HepG2 (cell line): Measurements from ENCODE around the gene MRM1. TPM values are rescaled to one million over a fixed set of nuclear protein-coding genes. Genes with fewer than 3 reads are reported as not detected.
A peak's percentile ranks its signal among the peaks of the same experiment; 100 is the strongest.

ENCODE experiments used
- BRCA1 ChIP-seq: sonication (generic); formaldehyde crosslinking; IDR thresholded peaks from 2 replicates; pipeline ENCODE4 v1.4.0; 2020; ENCODE audit warnings: missing genetic modification reagents
- DRAP1 ChIP-seq: IDR thresholded peaks from 2 replicates; pipeline ENCODE4 v1.6.1; 2016; ENCODE audit warnings: missing genetic modification reagents, missing compliant biosample characterization
- EP300 ChIP-seq, 3 experiments: sonication (generic) in 1 of 3; formaldehyde crosslinking in 1 of 3; IDR thresholded peaks; 2 replicates each; pipeline versions ENCODE4 v1.5.1 to v1.6.1; 2011 to 2020; ENCODE audit warnings: low read depth in 2 of 3, low read length in 2 of 3, borderline replicate concordance in 1 of 3, improper control_type of control experiment in 1 of 3, mild to moderate bottlenecking in 1 of 3, missing genetic modification reagents in 1 of 3, moderate library complexity in 1 of 3
- HNF4G ChIP-seq, 2 experiments: sonication (generic) in 1 of 2; formaldehyde crosslinking in 1 of 2; IDR thresholded peaks; 2 replicates each; pipeline versions ENCODE4 v1.4.0 to v1.6.1; 2011 to 2020; ENCODE audit warnings: borderline replicate concordance in 2 of 2, low read depth in 2 of 2, mild to moderate bottlenecking in 2 of 2, low read length in 1 of 2, missing genetic modification reagents in 1 of 2, moderate library complexity in 1 of 2
- JDP2 ChIP-seq: sonication (generic); formaldehyde crosslinking; IDR thresholded peaks from 2 replicates; pipeline ENCODE4 v1.8.1; 2022; ENCODE audit warnings: missing genetic modification reagents, borderline replicate concordance
- MXD3 ChIP-seq: IDR thresholded peaks from 2 replicates; pipeline ENCODE4 v1.6.1; 2016; ENCODE audit warnings: mild to moderate bottlenecking, missing biosample characterization, missing genetic modification reagents
- NFE2 ChIP-seq: sonication (generic); formaldehyde crosslinking; IDR thresholded peaks from 2 replicates; pipeline ENCODE4 v1.4.0; 2020; ENCODE audit warnings: missing genetic modification reagents
- NFKB2 ChIP-seq: sonication (generic); formaldehyde crosslinking; IDR thresholded peaks from 2 replicates; pipeline ENCODE4 v1.4.0; 2020; ENCODE audit warnings: missing genetic modification reagents, borderline replicate concordance
- NONO ChIP-seq, 2 experiments: fragments of 450-650 bp in 1 of 2; sonication (generic) in 1 of 2; formaldehyde crosslinking in 1 of 2; IDR thresholded peaks in 1 of 2; conservative IDR thresholded peaks in 1 of 2; 2 replicates each; pipeline versions ENCODE4 v1.6.1 to v1.8.0; 2017 to 2022; ENCODE audit warnings: mild to moderate bottlenecking in 1 of 2, missing genetic modification reagents in 1 of 2, moderate library complexity in 1 of 2
- NR2C2 ChIP-seq: sonication (generic); formaldehyde crosslinking; IDR thresholded peaks from 2 replicates; pipeline ENCODE4 v1.4.0; 2020; ENCODE audit warnings: missing genetic modification reagents, mild to moderate bottlenecking, moderate library complexity, borderline replicate concordance
- POLR2G ChIP-seq: fragments of 200-400 bp; formaldehyde crosslinking; IDR thresholded peaks from 2 replicates; pipeline ENCODE4 v1.6.1; 2018; ENCODE audit warnings: mild to moderate bottlenecking, low read depth, low read length, moderate library complexity
- REPIN1 ChIP-seq: sonication (generic); formaldehyde crosslinking; IDR thresholded peaks from 2 replicates; pipeline ENCODE4 v1.8.0; 2022; ENCODE audit warnings: missing genetic modification reagents, low read depth, mild to moderate bottlenecking, borderline replicate concordance
- TARDBP ChIP-seq: sonication (generic); formaldehyde crosslinking; IDR thresholded peaks from 2 replicates; pipeline ENCODE4 v1.8.0; 2022; ENCODE audit warnings: mild to moderate bottlenecking, missing genetic modification reagents
- XBP1 ChIP-seq: sonication (generic); formaldehyde crosslinking; IDR thresholded peaks from 2 replicates; pipeline ENCODE4 v1.5.0; 2020; ENCODE audit warnings: missing genetic modification reagents
- ZBTB20 ChIP-seq: sonication (generic); formaldehyde crosslinking; IDR thresholded peaks from 2 replicates; pipeline ENCODE4 v1.8.1; 2023; ENCODE audit warnings: missing genetic modification reagents, low read depth, mild to moderate bottlenecking, borderline replicate concordance
- ZBTB37 ChIP-seq: sonication (generic); formaldehyde crosslinking; IDR thresholded peaks from 2 replicates; pipeline ENCODE4 v1.4.0; 2020; ENCODE audit warnings: mild to moderate bottlenecking, missing genetic modification reagents
- ZBTB43 ChIP-seq: sonication (generic); formaldehyde crosslinking; conservative IDR thresholded peaks from 2 replicates; pipeline ENCODE4 v1.4.0; 2020; ENCODE audit warnings: missing genetic modification reagents
- ZNF34 ChIP-seq: sonication (generic); formaldehyde crosslinking; IDR thresholded peaks from 2 replicates; pipeline ENCODE4 v1.4.0; 2020; ENCODE audit warnings: mild to moderate bottlenecking, missing genetic modification reagents, borderline replicate concordance
- ZNF431 ChIP-seq: sonication (generic); formaldehyde crosslinking; IDR thresholded peaks from 2 replicates; pipeline ENCODE4 v1.9.0; 2022; ENCODE audit warnings: missing genetic modification reagents, low read depth, mild to moderate bottlenecking, borderline replicate concordance
- ZNF547 ChIP-seq: sonication (generic); formaldehyde crosslinking; IDR thresholded peaks from 2 replicates; pipeline ENCODE4 v1.5.1; 2020; ENCODE audit warnings: mild to moderate bottlenecking, missing genetic modification reagents
- ZNF577 ChIP-seq: sonication (generic); formaldehyde crosslinking; IDR thresholded peaks from 2 replicates; pipeline ENCODE4 v1.4.0; 2020; ENCODE audit warnings: mild to moderate bottlenecking, low read depth, missing genetic modification reagents, borderline replicate concordance
- ZSCAN21 ChIP-seq: sonication (generic); formaldehyde crosslinking; IDR thresholded peaks from 2 replicates; pipeline ENCODE4 v1.8.0; 2022; ENCODE audit warnings: mild to moderate bottlenecking, missing genetic modification reagents, moderate library complexity, borderline replicate concordance
- polyA plus RNA-seq, 8 experiments: library from polyadenylated mRNA; depleted of rRNA in 3 of 8; stranded (reverse) in 7 of 8; unstranded in 1 of 8; fragments of >200 nt; fragmentation: Illumina TruSeq in 4 of 8; extraction: Trizol in 4 of 8; gene quantifications; 2 replicates each; pipeline versions ENCODE4 v1.2.1 to v1.2.3, GENCODE V29; 2011 to 2016; ENCODE audit warnings: low read depth in 4 of 8, missing spikeins in 1 of 8, mixed read lengths in 1 of 8; ENCODE audit not compliant: insufficient read depth in 1 of 8
- total RNA-seq, 5 experiments: library from RNA; depleted of rRNA; stranded (reverse); fragments of >200 nt; fragmentation: Illumina TruSeq; extraction: Trizol; gene quantifications; 2 replicates each; pipeline ENCODE4 v1.2.3, GENCODE V29; 2016; ENCODE audit warnings: low read depth in 1 of 5

The MRM1 gene
- total and polyA plus RNA-seq, 2 of the 13 experiments (the other 11 are each of a cell fraction or from before 2014, with no cell fraction given) = 4.1 to 11.3 TPM

- 0 out of 2 replicates have a peak, but pooled peaks have one; percentile 34 for TF ChIP-seq NR2C2
- no peak; the same call in 1 of the 2 replicates for TF ChIP-seq MXD3 (CRISPR knock-in tag)
- TF ChIP-seq JDP2 (CRISPR knock-in tag) = no peak
- TF ChIP-seq EP300 (IDR thresholded peaks at IDR 0.05; ENCODE audit: low read depth in 2 of 2, low read length in 2 of 2) = no peak
- TF ChIP-seq EP300 (CRISPR knock-in tag; IDR thresholded peaks at IDR 0.05; ENCODE audit: borderline replicate concordance) = no peak
- TF ChIP-seq POLR2G = peak; percentile 63
- TF ChIP-seq ZBTB37 = no peak
- TF ChIP-seq BRCA1 (CRISPR knock-in tag) = no peak
- TF ChIP-seq XBP1 = no peak
- TF ChIP-seq ZSCAN21 = no peak
- 0 out of 2 replicates have a peak, but pooled peaks have one; percentile 43 for TF ChIP-seq ZNF34 (CRISPR knock-in tag)
- TF ChIP-seq DRAP1 (CRISPR knock-in tag) = peak; percentile 46; the same call in 1 of the 2 replicates
- TF ChIP-seq ZBTB20 (CRISPR knock-in tag) = no peak
- no peak for TF ChIP-seq ZNF577 (CRISPR knock-in tag)
- no peak for TF ChIP-seq ZNF431 (CRISPR knock-in tag)
- no peak for TF ChIP-seq NONO (IDR thresholded peaks at IDR 0.05)
- peak; percentile 61 for TF ChIP-seq NONO (CRISPR knock-in tag; conservative IDR thresholded peaks at IDR 0.05)
- no peak for TF ChIP-seq HNF4G (IDR thresholded peaks at IDR 0.05; ENCODE audit: borderline replicate concordance, low read depth, low read length)
- no peak for TF ChIP-seq HNF4G (CRISPR knock-in tag; IDR thresholded peaks at IDR 0.05; ENCODE audit: borderline replicate concordance, low read depth)
- TF ChIP-seq ZBTB43 (CRISPR knock-in tag) = 0 out of 2 replicates have a peak, but pooled peaks have one; percentile 62
- TF ChIP-seq NFE2 = no peak
- TF ChIP-seq ZNF547 = peak; percentile 46; the same call in 1 of the 2 replicates
- TF ChIP-seq NFKB2 = 0 out of 2 replicates have a peak, but pooled peaks have one; percentile 14
- TF ChIP-seq TARDBP (CRISPR knock-in tag) = 0 out of 2 replicates have a peak, but pooled peaks have one; percentile 52
- peak; percentile 68; the same call in 1 of the 2 replicates for TF ChIP-seq REPIN1
Observed at GRCh38 chr17:36591434-36592315, 9.7 kb upstream of the MRM1 start, which contains the start of gene DHRS11 (continued).
